ENCODE measurements around the gene TMEM235.

TMEM235 gene

GRCh38 chr17:78239489-78239931 is 8.1 kb downstream of the TMEM235 start:
- Histone ChIP-seq H3K4me1 (peaks cover 24% of the 10 kb centered on the region), H3K36me3 (no peaks in the 10 kb centered on the region), H3K9me3 (no peaks in the 10 kb centered on the region), H3K4me3 (ENCODE audit: low read depth, low read length) (no peak overlapping the region), H3K27me3 (no peaks in the 10 kb centered on the region)
- no peak for DNase-seq
- TF ChIP-seq, protein P1, sequence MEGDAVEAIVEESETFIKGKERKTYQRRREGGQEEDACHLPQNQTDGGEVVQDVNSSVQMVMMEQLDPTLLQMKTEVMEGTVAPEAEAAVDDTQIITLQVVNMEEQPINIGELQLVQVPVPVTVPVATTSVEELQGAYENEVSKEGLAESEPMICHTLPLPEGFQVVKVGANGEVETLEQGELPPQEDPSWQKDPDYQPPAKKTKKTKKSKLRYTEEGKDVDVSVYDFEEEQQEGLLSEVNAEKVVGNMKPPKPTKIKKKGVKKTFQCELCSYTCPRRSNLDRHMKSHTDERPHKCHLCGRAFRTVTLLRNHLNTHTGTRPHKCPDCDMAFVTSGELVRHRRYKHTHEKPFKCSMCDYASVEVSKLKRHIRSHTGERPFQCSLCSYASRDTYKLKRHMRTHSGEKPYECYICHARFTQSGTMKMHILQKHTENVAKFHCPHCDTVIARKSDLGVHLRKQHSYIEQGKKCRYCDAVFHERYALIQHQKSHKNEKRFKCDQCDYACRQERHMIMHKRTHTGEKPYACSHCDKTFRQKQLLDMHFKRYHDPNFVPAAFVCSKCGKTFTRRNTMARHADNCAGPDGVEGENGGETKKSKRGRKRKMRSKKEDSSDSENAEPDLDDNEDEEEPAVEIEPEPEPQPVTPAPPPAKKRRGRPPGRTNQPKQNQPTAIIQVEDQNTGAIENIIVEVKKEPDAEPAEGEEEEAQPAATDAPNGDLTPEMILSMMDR (IDR thresholded peaks at IDR 0.05; ENCODE audit: low read depth, low read length): no peak

- H3K4me3 ChIP-seq (ENCODE audit: low read depth, low read length): no peak overlapping the region
- no peaks in the 10 kb centered on the region for H3K9me3 ChIP-seq
- peaks cover 24% of the 10 kb centered on the region for H3K4me1 ChIP-seq
- TF ChIP-seq, protein P1 (IDR thresholded peaks at IDR 0.05; ENCODE audit: low read depth, low read length): no peak
- no peak for DNase-seq
- no peaks in the 10 kb centered on the region for H3K36me3 ChIP-seq
- H3K27me3 ChIP-seq: no peaks in the 10 kb centered on the region
These were observed 8.7 kb downstream of the TMEM235 start for GRCh38 chr17:78240012-78240655.

DNA sequence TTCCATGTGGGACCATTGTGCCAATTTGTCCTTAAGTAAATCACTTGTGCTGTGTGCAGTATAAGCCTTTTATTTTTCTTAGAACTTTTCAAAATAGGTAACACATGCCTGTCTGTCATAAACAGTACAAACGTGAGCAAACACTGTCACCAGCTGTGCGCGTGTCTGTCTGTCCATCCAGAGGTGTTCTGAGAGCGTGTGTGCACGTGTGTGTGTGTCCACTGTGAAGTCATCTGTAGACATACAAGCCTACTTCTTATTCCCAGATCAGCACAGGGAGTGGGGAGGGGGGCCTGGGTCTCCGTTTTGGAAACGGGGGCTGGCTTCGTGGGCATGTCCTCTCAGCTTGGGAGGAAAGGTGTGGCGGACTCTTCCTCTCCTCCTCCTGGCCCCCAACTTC is 9.4 kb downstream of the TMEM235 start:
- no peaks in the 10 kb centered on the region for H3K9me3 ChIP-seq

DNA sequence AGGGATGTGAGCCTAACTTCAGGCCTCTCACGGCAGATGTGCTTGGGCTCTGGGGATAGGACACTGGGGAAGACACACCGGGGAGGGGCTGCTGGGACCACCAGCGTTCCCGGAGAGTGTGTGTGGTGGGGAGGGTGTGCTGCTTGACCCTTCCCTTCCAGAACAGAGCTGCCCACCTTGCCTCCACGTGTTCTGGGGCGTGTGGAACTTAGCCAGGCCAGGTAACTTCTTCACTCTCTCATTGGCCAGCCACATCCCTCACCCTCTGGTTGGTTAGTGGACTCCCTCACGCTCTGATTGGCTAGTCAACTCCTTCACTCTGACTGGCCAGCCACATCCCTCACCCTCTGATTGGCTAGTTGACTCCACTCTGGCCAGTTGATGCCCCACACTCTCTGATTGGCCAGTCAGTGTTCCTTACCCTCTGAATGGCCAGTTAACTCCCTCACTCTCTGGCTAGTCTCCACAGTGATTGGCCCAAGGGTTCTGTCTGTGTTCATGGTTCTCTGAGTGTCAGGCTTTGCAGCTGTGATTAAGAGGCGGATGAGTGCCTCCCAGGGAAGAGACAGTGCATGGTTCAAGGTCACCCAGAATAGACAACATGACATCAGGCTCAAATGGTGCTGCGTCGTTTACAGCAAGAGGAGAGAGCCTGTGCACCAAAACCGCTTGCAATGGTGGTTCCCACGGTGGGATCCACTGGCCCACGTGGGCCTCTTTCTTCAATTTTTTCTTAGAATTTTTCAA is 10.0 kb downstream of the TMEM235 start:
- H3K4me3 ChIP-seq (ENCODE audit: low read depth, low read length): no peak overlapping the region
- H3K27me3 ChIP-seq: no peaks in the 10 kb centered on the region
- H3K4me1 ChIP-seq: peaks cover 23% of the 10 kb centered on the region
- DNase-seq: peak; percentile 69
- TF ChIP-seq, protein P1 (IDR thresholded peaks at IDR 0.05; ENCODE audit: low read depth, low read length): no peak
- H3K36me3 ChIP-seq: no peaks in the 10 kb centered on the region
- H3K9me3 ChIP-seq: no peaks in the 10 kb centered on the region

More for the DNA sequence above, 9.4 kb downstream of the TMEM235 start:
- H3K4me3 ChIP-seq (ENCODE audit: low read depth, low read length): no peak overlapping the region
- no peaks in the 10 kb centered on the region for H3K36me3 ChIP-seq
- peaks cover 24% of the 10 kb centered on the region for H3K4me1 ChIP-seq
- TF ChIP-seq, protein P1 (IDR thresholded peaks at IDR 0.05; ENCODE audit: low read depth, low read length): no peak
- DNase-seq: no peak
- no peaks in the 10 kb centered on the region for H3K27me3 ChIP-seq

DNA sequence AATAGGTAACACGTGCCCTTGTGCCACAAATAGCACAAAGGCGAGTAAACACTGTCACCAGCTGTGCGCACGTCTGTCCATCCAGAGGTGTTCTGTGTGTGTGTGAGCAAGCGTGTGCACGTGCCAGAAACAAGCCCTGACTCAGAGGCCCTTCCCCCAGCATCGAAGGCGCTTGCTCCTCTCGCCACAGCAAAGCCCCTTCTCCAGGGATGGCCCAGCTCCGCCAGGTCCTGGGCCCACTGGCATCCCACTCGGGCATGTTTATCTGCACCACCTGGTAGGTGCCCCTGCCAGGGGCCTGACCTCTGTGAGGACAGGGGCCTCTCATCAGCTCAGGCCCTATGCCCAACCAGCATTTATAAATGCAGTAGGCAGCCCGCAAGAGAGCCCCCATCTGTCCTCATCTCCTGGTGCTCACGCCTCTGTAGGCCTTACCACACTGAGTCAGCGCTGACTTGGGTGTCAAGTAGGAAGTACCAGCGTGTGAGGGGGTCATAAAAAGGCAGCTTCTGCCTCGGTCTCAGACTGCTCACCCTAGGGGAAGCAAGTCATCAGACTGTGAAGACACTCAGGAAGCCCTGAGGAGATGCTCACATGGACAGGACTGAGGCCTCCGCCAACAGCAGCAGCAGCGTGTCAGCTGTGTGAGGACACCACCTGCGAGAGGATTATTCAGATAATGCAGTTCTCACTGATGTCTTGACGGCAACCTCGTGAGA is 10.8 kb downstream of the TMEM235 start:
- no peak overlapping the region for H3K4me3 ChIP-seq (ENCODE audit: low read depth, low read length)
- DNase-seq: no peak
- H3K9me3 ChIP-seq: no peaks in the 10 kb centered on the region
- TF ChIP-seq, protein P1 (IDR thresholded peaks at IDR 0.05; ENCODE audit: low read depth, low read length): no peak
- peaks cover 16% of the 10 kb centered on the region for H3K4me1 ChIP-seq
- no peaks in the 10 kb centered on the region for H3K27me3 ChIP-seq
- H3K36me3 ChIP-seq: no peaks in the 10 kb centered on the region

All from BE2C (cell line).